Measurements from ENCODE around the gene C7.
"Not testable (repeated sequence)": the region's sequence is repeated elsewhere in the genome, so short reads cannot be mapped to it uniquely, and the experiment has no call there.

C7 gene
- long read RNA-seq, result 0 reads

GRCh38 chr5:40909264-40909663, at the start of gene C7:
Gene C7, plus strand, starts transcription at chr5:40909497. Its CDS starts 114 bp downstream, at chr5:40909611.
- DNase-seq (ENCODE audit: low read depth in 1 of 2, low spot score in 1 of 2), result no peak
- Histone ChIP-seq H3K27me3 (ENCODE audit: insufficient read depth, poor library complexity, severe bottlenecking) (peaks cover 7% of the 10 kb centered on the region), H3K27ac (replicated peaks) (no peak within 1 kb of the TSS), H3K4me3 (replicated peaks; ENCODE audit: insufficient read depth, low read length) (no peak within 1 kb of the TSS)
- TF ChIP-seq CTCF (IDR thresholded peaks at IDR 0.05; ENCODE audit: insufficient read depth, low read length) (no peak), SPI1 (IDR thresholded peaks at IDR 0.05; ENCODE audit: borderline replicate concordance, low read depth) (no peak), REST (IDR thresholded peaks at IDR 0.05; ENCODE audit: insufficient replicate concordance, low read depth) (no peak), POLR2AphosphoS5 (IDR thresholded peaks at IDR 0.05; ENCODE audit: low read depth) (no peak), GABPA (IDR thresholded peaks at IDR 0.05; ENCODE audit: low read depth) (no peak)

GRCh38 chr5:40860711-40861110, 48.6 kb upstream of the C7 start:
- TF ChIP-seq POLR2AphosphoS5 (IDR thresholded peaks at IDR 0.05; ENCODE audit: low read depth) (no peak), GABPA (IDR thresholded peaks at IDR 0.05; ENCODE audit: low read depth) (no peak), SPI1 (IDR thresholded peaks at IDR 0.05; ENCODE audit: borderline replicate concordance, low read depth) (no peak), REST (IDR thresholded peaks at IDR 0.05; ENCODE audit: insufficient replicate concordance, low read depth) (no peak), CTCF (IDR thresholded peaks at IDR 0.05; ENCODE audit: insufficient read depth, low read length) (no peak)
- DNase-seq (ENCODE audit: low read depth in 1 of 2, low spot score in 1 of 2), result no peak
- no peak overlapping the region for H3K27ac ChIP-seq (replicated peaks)
- no peak overlapping the region for H3K4me3 ChIP-seq (replicated peaks; ENCODE audit: insufficient read depth, low read length)
- no peaks in the 10 kb centered on the region for H3K27me3 ChIP-seq (ENCODE audit: insufficient read depth, poor library complexity, severe bottlenecking)

- H3K4me3 ChIP-seq (replicated peaks; ENCODE audit: insufficient read depth, low read length); H3K27me3 ChIP-seq (ENCODE audit: insufficient read depth, poor library complexity, severe bottlenecking); DNase-seq (ENCODE audit: low read depth in 1 of 2, low spot score in 1 of 2); H3K27ac ChIP-seq (replicated peaks): not testable (repeated sequence)
Observed at GRCh38 chr5:40865004-40865403, 44.3 kb upstream of the C7 start.

- DNase-seq (ENCODE audit: low read depth in 1 of 2, low spot score in 1 of 2), result no peak
- H3K4me3 ChIP-seq (replicated peaks; ENCODE audit: insufficient read depth, low read length), result no peak overlapping the region
- no peak overlapping the region for H3K27ac ChIP-seq (replicated peaks)
Observed at GRCh38 chr5:40866844-40867243, 42.5 kb upstream of the C7 start.

More at GRCh38 chr5:40866844-40867243, 42.5 kb upstream of the C7 start:
- TF ChIP-seq REST (IDR thresholded peaks at IDR 0.05; ENCODE audit: insufficient replicate concordance, low read depth) (no peak), SPI1 (IDR thresholded peaks at IDR 0.05; ENCODE audit: borderline replicate concordance, low read depth) (no peak), GABPA (IDR thresholded peaks at IDR 0.05; ENCODE audit: low read depth) (no peak)
- no peaks in the 10 kb centered on the region for H3K27me3 ChIP-seq (ENCODE audit: insufficient read depth, poor library complexity, severe bottlenecking)
